ENCODE results near the gene SAPCD2.

Gene SAPCD2

DNA sequence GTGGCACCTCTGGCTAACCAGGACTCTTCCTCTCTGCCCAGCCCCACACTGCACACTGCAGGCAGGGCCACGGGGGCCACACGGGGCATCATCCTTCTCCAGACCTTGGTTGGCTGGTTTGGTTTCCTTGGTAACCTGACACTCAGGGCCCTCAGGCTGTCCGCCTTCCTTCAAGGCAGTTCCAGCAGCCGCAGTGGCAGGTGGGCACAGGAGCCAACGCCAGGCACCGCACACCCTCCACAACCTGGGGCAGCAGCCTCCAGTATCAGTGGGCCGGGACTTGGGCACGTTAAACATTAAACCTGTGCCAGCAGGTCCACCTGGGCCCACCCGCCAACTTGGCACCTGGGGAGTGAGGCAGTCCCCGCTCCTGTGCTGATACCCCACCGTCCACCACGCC lies 26.3 kb downstream of the SAPCD2 start:
- DNase-seq (ENCODE audit: low read depth): no peak
- no peak overlapping the region for H3K4me3 ChIP-seq (ENCODE audit: low read length)
- TF ChIP-seq CTCF (IDR thresholded peaks at IDR 0.05; ENCODE audit: insufficient read depth, low read depth, low read length, missing control alignments): no peak

GRCh38 chr9:137042751-137043727 lies 27.3 kb downstream of the SAPCD2 start:
- DNase-seq (ENCODE audit: low read depth): no peak
- TF ChIP-seq CTCF (IDR thresholded peaks at IDR 0.05; ENCODE audit: insufficient read depth, low read depth, low read length, missing control alignments): no peak
- H3K4me3 ChIP-seq (ENCODE audit: low read length): no peak overlapping the region

- no peak for TF ChIP-seq CTCF (IDR thresholded peaks at IDR 0.05; ENCODE audit: insufficient read depth, low read depth, low read length, missing control alignments)
Measured at GRCh38 chr9:137041124-137041523, 29.2 kb downstream of the SAPCD2 start.

DNA sequence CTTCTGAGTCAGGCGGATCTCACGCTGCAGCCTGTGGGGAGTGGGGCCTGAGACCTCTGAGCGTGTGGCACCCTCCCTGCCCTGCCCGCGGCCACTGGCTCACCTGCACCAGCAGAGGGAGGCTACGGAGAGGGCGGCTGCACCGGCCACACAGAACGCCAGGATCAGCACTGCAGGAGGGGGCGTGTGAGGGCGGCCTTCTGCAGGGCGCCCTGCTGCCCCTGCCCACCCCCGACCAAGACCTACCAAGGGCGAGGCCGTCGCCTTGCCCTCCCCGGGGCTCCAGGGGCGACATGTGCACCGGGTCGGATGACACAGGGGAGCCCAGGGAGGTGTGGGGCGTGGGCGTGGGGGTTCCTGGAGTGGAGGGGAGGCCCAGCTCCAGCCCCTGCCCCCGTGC lies 29.8 kb downstream of the SAPCD2 start:
- no peak overlapping the region for H3K4me3 ChIP-seq (ENCODE audit: low read length)
- no peak for TF ChIP-seq CTCF (IDR thresholded peaks at IDR 0.05; ENCODE audit: insufficient read depth, low read depth, low read length, missing control alignments)
- no peak for DNase-seq (ENCODE audit: low read depth)

More at GRCh38 chr9:137041124-137041523, 29.2 kb downstream of the SAPCD2 start:
- DNase-seq (ENCODE audit: low read depth): no peak
- no peak overlapping the region for H3K4me3 ChIP-seq (ENCODE audit: low read length)

GRCh38 chr9:137039611-137040366 lies 30.6 kb downstream of the SAPCD2 start:
- no peak for TF ChIP-seq CTCF (IDR thresholded peaks at IDR 0.05; ENCODE audit: insufficient read depth, low read depth, low read length, missing control alignments)
- no peak for DNase-seq (ENCODE audit: low read depth)
- H3K4me3 ChIP-seq (ENCODE audit: low read length): no peak overlapping the region

DNA sequence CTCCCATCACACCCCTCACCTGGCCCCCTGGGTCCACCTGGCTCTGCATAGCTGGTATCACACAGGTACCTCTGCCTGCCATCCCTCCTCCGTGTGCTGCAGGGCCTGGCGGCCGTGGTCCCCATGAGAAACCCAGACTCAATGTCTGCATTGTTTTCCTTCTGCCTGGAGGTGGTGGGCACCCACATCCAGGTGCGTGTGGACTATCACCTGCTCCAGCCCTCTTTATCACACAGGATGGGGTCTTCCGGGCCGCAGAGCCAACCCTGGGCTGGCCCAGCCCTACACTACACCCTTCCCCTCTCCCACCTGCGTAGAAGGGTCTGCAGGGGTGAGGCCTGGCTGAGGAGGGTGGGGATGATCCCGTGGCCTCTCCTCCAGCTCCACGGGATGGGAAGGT lies 31.4 kb downstream of the SAPCD2 start:
- TF ChIP-seq CTCF (IDR thresholded peaks at IDR 0.05; ENCODE audit: insufficient read depth, low read depth, low read length, missing control alignments): no peak
- DNase-seq (ENCODE audit: low read depth): no peak
- H3K4me3 ChIP-seq (ENCODE audit: low read length): no peak overlapping the region

Measured in epithelial cell of esophagus (primary cell).